Measurements from ENCODE around the gene RERG.
"Not testable (repeated sequence)": the region's sequence is repeated elsewhere in the genome, so short reads cannot be mapped to it uniquely, and the experiment has no call there.

RERG gene

GRCh38 chr12:15130541-15130940 is 90.7 kb downstream of the RERG start:
- DNase-seq, result no peak

GRCh38 chr12:15123401-15123800 is 97.8 kb downstream of the RERG start:
- DNase-seq, result no peak

DNA sequence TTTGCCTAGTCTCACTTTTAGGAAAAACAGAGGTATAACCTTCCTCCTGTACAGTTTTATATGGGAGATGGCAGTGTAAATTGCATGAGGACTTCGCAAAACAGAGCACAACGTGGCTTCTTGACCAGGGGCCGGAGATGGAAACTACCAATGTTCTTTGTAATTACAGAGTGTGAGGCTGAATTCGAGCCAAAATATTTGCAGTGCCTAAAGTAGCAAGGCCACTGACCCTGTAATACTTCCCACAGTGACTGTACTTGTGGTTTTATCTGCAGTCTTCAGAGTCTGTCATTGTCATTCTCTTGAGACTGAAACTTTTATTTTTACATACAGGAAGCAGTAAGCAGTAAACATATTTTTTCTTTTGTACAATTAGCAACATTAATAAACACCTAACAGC is 98.9 kb downstream of the RERG start:
- no peak for DNase-seq

DNA sequence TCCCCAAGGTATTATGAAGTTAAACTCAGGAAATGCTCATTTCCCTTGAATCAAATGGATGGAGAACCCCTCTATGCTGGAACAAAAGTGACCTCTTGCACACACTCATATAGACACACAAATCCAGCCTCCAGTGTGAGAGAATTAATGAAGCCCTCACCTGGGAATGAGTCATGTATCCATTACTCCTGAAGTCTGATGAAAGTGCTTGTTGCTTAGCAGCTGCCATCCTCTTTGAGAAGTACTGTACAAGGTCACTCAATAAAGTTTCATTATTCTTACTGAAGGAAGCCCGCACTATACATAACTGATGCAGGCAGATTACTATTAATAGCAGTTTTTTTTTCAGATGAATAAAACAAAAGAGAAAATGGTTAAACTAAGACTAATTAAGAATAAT is 102.3 kb downstream of the RERG start:
- DNase-seq, result no peak

DNA sequence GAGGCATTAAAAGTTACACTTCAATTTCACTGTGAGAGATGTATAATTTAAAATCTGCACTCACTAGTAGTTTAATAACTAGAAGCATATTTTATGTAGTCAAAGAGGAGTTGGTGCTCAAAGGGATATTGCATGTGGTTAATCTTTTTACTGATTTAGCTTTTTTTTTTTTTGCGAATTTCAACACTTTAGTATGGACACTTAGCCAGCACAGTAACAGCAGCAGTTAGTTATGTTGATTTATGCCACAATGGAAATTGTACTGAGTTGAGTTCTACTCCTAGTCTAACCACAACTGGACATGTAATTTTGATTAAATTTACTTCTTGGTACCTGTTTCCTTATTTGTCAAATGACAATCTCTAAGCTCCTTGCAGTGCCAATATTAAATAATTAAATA is 104.2 kb downstream of the RERG start:
- no peak for DNase-seq

DNA sequence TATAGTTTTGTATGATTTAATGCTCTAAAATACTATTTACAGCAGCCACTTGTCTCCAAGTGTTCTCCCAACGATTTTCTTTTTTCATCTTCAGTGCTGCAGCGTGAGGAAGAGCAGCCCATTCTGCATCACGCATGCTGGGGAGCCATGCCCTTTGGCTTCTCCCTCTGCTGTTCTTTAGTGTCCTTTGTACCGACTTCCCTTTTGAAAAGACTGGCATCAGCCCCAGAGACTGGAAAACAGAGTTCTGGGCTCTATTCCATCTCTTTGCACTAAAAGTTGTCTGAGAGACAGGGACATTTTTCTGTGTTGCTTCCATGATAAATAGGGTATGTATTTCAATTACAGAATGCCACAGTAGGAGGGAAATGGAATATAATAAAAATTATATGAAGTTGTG is 105.1 kb downstream of the RERG start:
- no peak for DNase-seq

GRCh38 chr12:15115434-15115833 is 105.8 kb downstream of the RERG start:
- no peak for DNase-seq

GRCh38 chr12:15114501-15114900 is 106.7 kb downstream of the RERG start:
- no peak for DNase-seq

- DNase-seq, result no peak
These were observed 128.4 kb downstream of the RERG start for GRCh38 chr12:15092826-15093225.

DNA sequence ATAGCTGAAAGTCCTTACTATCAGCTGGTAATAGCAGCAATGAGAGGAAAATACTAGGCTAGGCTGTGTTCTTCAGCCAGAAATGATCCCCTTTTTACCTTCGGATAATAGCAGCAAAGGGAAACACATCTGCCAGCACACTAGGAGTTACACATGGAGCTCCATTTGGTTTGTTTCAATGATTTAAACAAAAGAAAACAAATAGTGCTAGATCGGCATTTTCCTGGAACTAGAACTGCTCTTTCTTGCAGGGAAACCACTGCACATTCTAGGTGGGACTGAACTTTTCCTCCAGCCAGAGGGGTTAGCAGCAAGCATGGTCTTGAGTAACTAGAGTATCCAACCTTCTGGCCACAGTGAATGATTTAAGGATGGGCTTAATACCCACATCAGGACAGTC is 130.8 kb downstream of the RERG start:
- DNase-seq, result no peak

DNA sequence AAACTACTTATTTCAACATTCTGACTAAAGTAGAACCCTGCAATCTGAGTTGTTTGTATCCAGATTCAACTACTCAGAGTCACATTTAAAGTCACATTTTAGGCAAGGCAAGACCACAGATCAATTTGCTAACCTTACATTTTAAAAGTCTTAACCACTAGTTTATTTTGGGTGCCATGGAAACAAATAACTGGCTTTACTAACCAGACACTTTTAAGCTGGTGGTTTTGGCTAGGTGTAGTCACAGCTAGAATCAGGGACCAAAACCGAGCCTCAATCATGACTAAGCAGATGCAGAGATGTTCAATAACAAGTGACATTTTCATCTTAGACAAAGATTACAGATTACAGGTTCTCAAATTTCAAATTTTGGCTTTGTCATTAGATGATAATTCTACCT is 133.1 kb downstream of the RERG start:
- no peak for DNase-seq

- not testable (repeated sequence) for DNase-seq
These were observed 143.5 kb downstream of the RERG start for GRCh38 chr12:15077751-15078150.

DNA sequence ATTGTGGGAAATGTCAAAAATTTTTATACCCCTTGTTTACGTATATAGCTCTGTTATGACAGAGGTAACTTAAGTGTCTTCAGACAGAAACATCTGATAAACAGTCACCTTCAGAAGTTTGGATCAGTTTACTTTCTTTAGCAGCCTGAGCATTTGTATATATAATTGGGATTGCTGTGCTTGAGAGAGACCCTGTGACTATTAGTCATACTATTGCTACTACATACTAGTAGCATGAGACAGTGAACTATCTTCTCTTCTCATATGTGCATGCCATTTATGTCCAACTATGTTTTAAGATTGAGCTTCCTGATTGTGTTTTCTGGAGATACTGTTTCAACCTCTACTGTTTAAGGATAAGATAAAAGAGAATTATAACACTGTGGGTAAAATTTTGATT is 146.9 kb downstream of the RERG start:
- DNase-seq, result no peak

DNA sequence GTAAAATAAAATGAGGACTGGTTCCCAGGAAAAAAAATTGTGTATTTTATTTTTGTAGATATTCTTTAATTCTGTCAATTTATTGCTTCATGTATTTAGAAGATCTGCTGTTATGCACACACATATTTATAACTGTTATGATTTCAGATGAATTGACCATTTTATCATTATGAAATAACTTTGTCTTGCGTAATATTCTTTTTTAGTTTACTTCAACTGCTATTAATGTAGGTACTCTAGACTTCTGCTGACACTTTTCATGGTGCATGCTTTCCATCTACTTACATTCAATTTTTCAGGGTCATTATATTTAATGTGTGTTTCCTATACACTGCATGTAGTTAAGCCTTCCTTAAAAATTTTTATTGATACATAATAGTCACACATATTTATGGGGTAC is 162.1 kb downstream of the RERG start:
- no peak for DNase-seq
